Left lung (tissue), 10 donors: ENCODE data around the gene ZMPSTE24. TPM values are rescaled to one million over a fixed set of nuclear protein-coding genes. Genes with fewer than 3 reads are reported as not detected.

ENCODE experiments used
- ATAC-seq: fragments of 200-7000 bp; cut with Tn5 transposase; one replicate; pipeline ENCODE4 v1.9.1; 2020; ENCODE audit warnings: moderate library complexity
- DNase-seq, 4 donors: peaks; one replicate each; pipeline ENCODE4 v3.0.0-alpha.2; 2013 to 2020
- H3K27ac ChIP-seq, 2 donors: fragments of 200-600 bp; sonication (generic) in 1 of 2; one replicate each; pipeline versions ENCODE4 v1.5.0 to v1.8.0; 2020 to 2021
- H3K27me3 ChIP-seq, 2 donors: fragments of 200-600 bp; sonication (generic) in 1 of 2; one replicate each; pipeline versions ENCODE4 v1.5.0 to v1.8.0; 2020 to 2021
- H3K36me3 ChIP-seq, 2 donors: fragments of 200-600 bp; sonication (generic) in 1 of 2; one replicate each; pipeline versions ENCODE4 v1.5.0 to v1.8.0; 2020 to 2021
- H3K4me1 ChIP-seq, 2 donors: fragments of 200-600 bp; one replicate each; pipeline ENCODE4 v1.8.0; 2021
- H3K4me3 ChIP-seq, 2 donors: fragments of 200-600 bp; sonication (generic) in 1 of 2; one replicate each; pipeline versions ENCODE4 v1.5.0 to v1.8.0; 2020 to 2021; ENCODE audit warnings: mild to moderate bottlenecking in 1 of 2
- H3K9me3 ChIP-seq, 2 donors: fragments of 200-600 bp; sonication (generic) in 1 of 2; one replicate each; pipeline versions ENCODE4 v1.5.0 to v1.8.0; 2020 to 2021
- CTCF ChIP-seq, 2 donors: fragments of 200-600 bp; sonication (generic) in 1 of 2; IDR thresholded peaks; one replicate each; pipeline versions ENCODE4 v1.5.0 to v1.8.0; 2021; ENCODE audit warnings: antibody characterized with exemption in 2 of 2
- intact Hi-C, 2 donors: fragments of 100-400 bp; cut with DNase I; formaldehyde crosslinking; loops; one replicate each; pipeline versions ENCODE4 v1.11.2 to v1.14.2; 2022
- polyA plus RNA-seq, 6 donors: library from polyadenylated mRNA; unstranded; fragments of 120-200 nt; gene quantifications; one replicate each; pipeline ENCODE4 v1.2.1, GENCODE V29; 2013; ENCODE audit not compliant: insufficient read length in 6 of 6
- total RNA-seq, 2 donors: library from RNA; stranded (reverse); fragmentation: NEBNext Ultra II Directional; extraction: Animal tissue kit (Norgen Biotek cat#: 25700); gene quantifications; one replicate each; pipeline ENCODE4 v1.2.1, GENCODE V29; 2021
- donor health status: DM: no; HTN: yes; CAD: no.
- donor health status: DM: no; HTN: no; CAD: no.

ZMPSTE24 gene
- total and polyA plus RNA-seq, 8 donors: 38.7 to 57.2 (median 46.1) TPM

DNA sequence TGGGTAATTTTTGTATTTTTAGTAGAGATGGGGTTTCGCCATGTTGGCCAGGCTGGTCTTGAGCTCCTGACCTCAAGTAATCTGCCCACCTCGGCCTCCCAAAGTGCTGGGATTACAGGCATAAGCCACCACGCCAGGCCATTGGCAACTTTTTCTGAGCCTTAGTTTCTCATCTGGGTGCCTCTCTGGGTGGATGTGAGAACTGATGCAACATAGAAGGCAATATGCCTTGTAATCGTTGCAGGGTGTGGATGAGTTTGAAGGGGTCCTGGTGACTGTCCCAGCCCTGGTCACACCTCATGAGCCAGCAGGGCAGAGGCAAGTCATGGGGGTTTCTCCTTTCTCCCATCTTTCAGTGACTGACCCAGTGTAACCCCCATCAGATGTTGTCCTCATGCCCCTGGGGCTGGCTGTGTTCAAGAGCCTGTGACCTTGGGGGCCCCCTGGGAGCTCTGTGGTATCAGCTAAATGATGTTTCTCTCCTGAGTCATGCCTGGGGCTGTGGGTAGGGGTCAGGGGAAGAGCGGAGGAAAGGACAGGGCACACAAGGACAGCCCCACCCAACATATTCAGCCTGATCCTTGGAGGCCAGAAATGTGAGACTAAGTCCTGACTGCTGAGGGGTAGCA lies 55.4 kb downstream of the ZMPSTE24 start:
- Histone ChIP-seq H3K4me1 (peaks cover 10 to 44% of the 10 kb centered on the region in 2 donors), H3K4me3 (no peak overlapping the region), H3K36me3 (no peaks in the 10 kb centered on the region), H3K27me3 (peaks cover 18 to 45% of the 10 kb centered on the region in 2 donors), H3K27ac (no peak overlapping the region), H3K9me3 (no peaks in the 10 kb centered on the region)
- no peak for TF ChIP-seq CTCF (IDR thresholded peaks at IDR 0.05)
- DNase-seq (no peak), ATAC-seq (no peak)
- intact Hi-C loops: no loop called here

DNA sequence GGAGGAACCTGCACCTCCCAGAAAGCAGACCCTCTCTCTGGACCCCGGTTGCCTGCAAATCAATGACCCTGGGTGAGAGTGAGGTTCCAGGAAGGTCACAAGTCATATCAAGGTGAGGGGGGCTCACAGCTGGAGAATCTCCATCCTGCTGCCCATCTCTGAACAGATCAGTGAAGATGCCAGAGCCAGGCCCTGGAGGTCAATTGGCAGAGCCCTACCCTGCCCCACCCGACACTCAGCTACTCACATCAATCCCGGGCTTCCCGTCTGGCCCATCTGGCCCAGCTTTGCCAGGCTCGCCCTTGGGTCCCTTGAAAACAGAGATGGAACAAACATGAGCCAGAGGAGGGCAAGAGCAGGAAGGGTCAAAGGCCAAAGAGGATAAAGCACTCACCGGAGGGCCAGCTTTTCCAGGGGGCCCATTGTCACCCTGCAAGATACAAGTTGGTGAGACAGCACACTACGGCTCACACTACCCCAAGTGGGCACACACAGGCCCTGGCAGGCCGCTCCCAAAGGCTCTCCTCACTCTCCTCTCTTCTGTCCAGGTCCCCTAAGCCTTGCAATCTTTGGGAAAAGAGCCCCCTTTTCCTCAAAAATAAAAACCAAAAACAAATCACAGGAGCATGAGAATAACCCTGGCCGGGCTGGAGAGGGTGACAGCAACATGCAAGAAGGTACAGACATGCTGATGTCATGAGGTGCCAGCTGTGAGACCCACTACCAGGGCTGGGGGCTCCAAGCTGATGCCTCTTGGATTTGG lies 56.1 kb downstream of the ZMPSTE24 start:
- no peaks in the 10 kb centered on the region for H3K9me3 ChIP-seq
- H3K4me3 ChIP-seq: no peak overlapping the region
- peaks cover 18 to 52% of the 10 kb centered on the region in 2 donors for H3K27me3 ChIP-seq
- peaks cover 10 to 44% of the 10 kb centered on the region in 2 donors for H3K4me1 ChIP-seq
- intact Hi-C loops: no loop called here
- H3K36me3 ChIP-seq: no peaks in the 10 kb centered on the region
- DNase-seq (no peak), ATAC-seq (no peak)
- TF ChIP-seq CTCF (IDR thresholded peaks at IDR 0.05): no peak
- H3K27ac ChIP-seq: no peak overlapping the region

DNA sequence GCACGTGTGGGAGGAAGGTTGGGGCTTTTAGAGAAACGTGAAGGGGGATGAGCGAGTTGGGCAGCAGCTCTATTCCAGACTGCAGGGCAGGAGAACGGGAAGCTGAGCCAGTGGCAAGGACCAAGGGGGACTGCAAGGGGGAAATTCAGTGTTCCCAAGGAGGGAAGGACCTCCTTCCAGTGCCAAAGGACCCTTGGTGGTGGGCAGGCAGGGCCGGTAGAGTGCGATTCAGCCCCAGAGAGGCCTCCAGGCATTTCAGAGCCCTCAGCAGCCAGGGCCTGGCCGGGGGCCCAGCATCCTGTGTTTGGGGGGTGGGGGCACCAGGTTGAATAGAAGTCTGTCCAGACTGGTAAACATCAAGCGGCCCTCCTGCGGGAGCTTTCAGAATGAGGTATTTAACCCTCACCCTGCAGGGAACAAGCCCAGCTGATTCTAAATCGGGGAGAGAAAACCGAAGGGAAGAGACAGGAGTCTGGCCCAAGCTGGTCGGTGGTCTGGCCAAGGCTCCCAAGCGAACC lies 56.7 kb downstream of the ZMPSTE24 start:
- H3K27me3 ChIP-seq: peaks cover 18 to 59% of the 10 kb centered on the region in 2 donors
- intact Hi-C loops: no loop called here
- H3K4me3 ChIP-seq: peak overlapping the region in 1 of 2 donors; percentile 44
- H3K27ac ChIP-seq: no peak overlapping the region
- TF ChIP-seq CTCF (IDR thresholded peaks at IDR 0.05): no peak
- H3K9me3 ChIP-seq: no peaks in the 10 kb centered on the region
- ATAC-seq (no peak), DNase-seq (no peak)
- no peaks in the 10 kb centered on the region for H3K36me3 ChIP-seq
- H3K4me1 ChIP-seq: peaks cover 10 to 44% of the 10 kb centered on the region in 2 donors

- peak overlapping the region; percentile 27 to 44 for H3K4me3 ChIP-seq
- ATAC-seq (peak; percentile 94), DNase-seq (peak; percentile 88 to 95 (median 92))
- no peaks in the 10 kb centered on the region for H3K9me3 ChIP-seq
- no peak overlapping the region for H3K27ac ChIP-seq
- H3K36me3 ChIP-seq: no peaks in the 10 kb centered on the region
- intact Hi-C loops: no loop called here
- TF ChIP-seq CTCF (IDR thresholded peaks at IDR 0.05): peak; percentile 95 to 96
- H3K27me3 ChIP-seq: peaks cover 18 to 64% of the 10 kb centered on the region in 2 donors
- H3K4me1 ChIP-seq: peaks cover 10 to 44% of the 10 kb centered on the region in 2 donors
These were observed 57.3 kb downstream of the ZMPSTE24 start for GRCh38 chr1:40315239-40315794.
